Loucy (cell line): ENCODE results near the gene ADAMTS4.

Source experiments
- CTCF ChIP-seq: fragments of 200-600 bp; sonication (generic); conservative IDR thresholded peaks from 2 replicates; pipeline ENCODE4 v1.5.1; 2014; ENCODE audit warnings: mild to moderate bottlenecking, antibody characterized with exemption, low read length
- EZH2phosphoT487 ChIP-seq: fragments of 200-600 bp; IDR thresholded peaks from 2 replicates; pipeline ENCODE4 v1.6.1; 2018; ENCODE audit warnings: antibody characterized with exemption, mild to moderate bottlenecking, moderate library complexity, borderline replicate concordance

- no peak for TF ChIP-seq CTCF
- TF ChIP-seq EZH2phosphoT487, result no peak
Observed at GRCh38 chr1:161198194-161198896, 509 bp downstream of the ADAMTS4 start.
